GM21786 (cell line): Measurements from ENCODE around the gene MOV10L1.

ENCODE experiments used
- ATAC-seq: cut with Tn5 transposase; IDR thresholded peaks from one replicate; pipeline ENCODE4 v1.9.1; 2021; ENCODE audit not compliant: unreplicated experiment

Gene MOV10L1

GRCh38 chr22:50101870-50102565 is 12.2 kb downstream of the MOV10L1 start:
- ATAC-seq, result no peak

GRCh38 chr22:50102946-50103345 is 13.1 kb downstream of the MOV10L1 start:
- no peak for ATAC-seq

- no peak for ATAC-seq
These were observed 14.3 kb downstream of the MOV10L1 start for GRCh38 chr22:50104141-50104544.

DNA sequence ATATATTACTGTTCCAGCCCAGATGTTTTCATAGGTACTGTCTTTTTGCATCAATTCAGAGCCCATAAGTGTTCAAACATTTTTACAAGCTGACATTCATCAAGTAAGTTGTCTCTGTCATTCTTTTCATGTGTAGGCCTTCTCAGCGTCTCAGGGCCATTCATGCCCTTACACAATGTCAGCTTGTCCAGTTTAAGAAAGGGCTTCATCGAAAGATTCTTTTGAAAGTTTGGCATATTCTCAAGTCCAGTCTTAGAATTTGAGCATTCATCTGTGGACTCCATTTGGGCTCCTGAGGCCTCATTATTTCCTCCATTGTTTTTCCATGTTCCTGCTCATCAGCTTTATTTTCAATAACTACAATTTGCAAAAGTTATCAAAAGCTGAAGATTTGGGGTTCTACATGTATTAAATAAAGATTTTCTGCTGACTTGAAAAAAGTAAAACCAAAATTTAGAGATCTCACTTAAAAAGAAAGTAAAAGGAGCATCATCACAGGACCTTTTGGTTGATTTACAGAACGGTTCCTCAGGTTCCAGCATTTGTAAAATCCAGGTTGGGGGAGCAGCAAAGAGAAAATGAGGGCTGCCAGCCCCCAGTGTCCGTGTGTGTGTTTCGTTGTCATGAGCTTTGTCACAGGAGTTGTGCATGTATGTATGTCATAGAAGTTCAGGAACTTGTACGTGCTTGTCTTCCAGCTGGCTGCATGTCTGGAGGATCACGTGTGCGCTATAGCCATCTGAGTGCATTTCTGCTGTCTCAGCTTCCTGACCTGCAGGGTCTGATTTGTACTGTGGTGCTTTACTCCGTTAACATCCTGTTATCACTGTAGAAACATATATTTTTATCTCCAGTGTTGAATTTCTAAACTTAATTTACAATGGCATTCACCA is 15.6 kb downstream of the MOV10L1 start:
- ATAC-seq, result no peak

DNA sequence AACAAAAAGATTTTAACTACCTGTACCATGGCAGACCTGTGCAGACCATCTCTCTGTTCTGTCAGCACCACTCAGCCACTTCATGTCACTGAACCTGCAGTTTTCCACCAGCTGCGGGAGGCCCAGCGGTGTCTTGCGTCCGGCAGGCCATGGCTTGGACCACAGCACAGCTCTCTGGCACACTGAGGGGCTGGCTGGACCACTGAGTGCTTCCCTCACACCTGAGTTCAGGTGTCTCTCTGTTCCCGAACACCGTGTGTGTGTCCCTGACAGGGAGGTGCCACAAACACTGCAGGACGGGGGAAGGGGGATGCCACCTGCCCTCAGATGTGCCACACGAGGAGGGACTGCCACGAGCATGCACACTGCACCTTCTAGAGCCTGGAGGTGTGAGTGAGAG is 17.7 kb downstream of the MOV10L1 start:
- no peak for ATAC-seq

- no peak for ATAC-seq
These were observed 21.2 kb downstream of the MOV10L1 start for GRCh38 chr22:50111056-50111455.

DNA sequence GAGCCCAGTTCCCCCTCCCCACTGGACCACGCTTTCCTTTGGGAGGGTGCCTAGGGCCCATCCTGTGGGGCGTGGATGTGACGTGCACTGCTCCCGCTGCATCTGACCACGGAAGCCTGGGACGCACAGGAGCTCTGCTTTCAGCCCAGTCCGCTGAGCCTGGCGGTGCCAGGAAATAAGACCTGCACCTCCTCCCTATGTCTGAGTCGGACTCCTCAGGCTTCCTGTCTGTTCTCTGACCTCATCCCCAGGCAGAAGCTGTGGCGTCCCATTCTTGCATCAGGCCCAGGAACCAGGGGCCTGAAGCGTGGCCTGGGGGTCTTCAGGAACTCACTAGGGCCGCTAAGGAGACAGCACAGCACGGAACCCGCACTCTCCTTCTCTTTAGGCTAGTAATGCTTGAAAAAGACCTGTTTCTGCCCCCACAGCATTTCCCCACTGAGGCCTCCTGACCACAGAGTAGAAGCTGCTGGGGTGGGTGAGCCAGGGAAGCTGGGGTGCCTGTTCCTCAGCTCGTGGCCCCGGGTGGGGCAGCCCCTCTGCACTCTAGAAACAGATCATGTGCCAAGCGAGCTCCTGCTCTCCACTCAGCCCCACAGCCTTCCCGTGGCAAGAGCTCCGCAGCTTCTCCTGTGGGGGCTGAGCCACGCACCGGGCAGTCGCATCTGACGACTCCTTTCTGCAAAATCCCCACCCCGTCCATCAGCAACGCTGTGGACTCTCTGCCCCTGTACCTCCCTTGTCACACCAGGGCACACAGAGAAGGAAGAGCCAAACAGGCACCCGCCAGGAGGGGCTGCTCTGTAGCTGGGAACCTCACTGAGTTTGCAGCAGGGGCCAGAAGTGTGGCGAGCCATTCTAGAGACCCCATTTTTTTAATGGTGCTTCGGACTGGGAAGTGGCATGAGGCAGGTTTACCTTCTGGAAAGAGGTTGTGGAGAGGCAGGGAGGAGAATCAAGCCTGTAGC is 22.6 kb downstream of the MOV10L1 start:
- ATAC-seq, result no peak

GRCh38 chr22:50114221-50115021 is 24.6 kb downstream of the MOV10L1 start:
- no peak for ATAC-seq

GRCh38 chr22:50115693-50116092 is 25.9 kb downstream of the MOV10L1 start:
- ATAC-seq, result no peak

DNA sequence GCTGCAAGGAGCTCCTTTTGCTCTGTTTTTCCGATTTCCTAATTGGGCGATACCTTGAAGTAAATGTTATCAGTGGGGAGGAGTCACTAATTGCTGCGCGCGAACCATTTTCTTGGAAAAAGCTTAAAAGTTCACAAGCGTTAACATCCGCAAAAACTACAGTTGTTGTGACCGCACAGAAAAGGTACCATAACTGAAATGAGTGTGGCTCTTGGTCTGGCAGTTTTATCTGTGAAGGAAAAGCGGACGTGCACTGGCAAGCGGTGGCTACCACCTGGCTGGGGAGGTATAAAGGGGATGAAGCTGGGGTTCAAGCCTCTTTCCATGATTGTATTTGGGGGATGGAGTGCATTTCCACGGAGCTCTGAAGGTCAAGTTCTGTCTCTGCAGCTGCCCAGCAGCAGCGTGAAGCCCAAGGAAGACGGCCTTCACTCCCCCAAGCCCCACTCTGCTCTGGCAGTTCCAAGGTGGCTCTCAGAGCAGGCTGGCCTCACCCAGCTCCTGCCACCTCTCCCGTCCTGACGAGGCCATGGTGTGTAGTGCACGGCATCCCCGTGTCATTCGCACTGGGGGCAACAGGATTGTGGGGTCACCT is 27.5 kb downstream of the MOV10L1 start:
- no peak for ATAC-seq

- no peak for ATAC-seq
These were observed 28.3 kb downstream of the MOV10L1 start for GRCh38 chr22:50118129-50118528.

DNA sequence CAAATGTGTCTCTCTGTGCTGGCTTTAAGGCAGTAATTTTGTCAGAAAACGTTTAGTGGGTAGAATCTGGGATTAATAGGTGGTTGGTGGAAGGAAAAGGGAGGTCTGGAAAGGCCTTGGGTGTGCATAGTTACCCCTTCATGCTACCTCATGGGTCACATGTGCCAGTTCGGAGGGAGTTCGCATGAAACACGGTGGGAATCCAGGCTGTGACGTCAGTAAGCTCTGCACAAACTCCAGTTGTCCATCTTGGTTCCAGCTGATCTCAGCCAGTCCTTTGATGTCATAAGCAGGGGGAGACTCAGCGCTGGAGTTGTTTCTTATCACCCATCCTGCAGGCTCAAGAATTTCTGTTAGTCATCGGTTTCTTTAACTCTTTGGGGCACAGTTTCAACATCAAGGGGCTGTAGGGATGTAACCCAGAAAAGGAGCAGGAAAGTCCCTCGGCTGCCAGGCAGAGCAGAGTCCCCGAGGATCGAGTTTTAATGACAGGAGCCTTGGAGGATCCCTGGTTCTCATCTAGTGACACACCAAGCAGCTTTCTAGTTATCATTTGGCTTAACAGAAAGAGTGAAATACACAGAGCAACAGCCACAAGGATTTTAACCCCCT is 28.9 kb downstream of the MOV10L1 start:
- ATAC-seq, result no peak

GRCh38 chr22:50119169-50119767 is 29.5 kb downstream of the MOV10L1 start:
- no peak for ATAC-seq

- no peak for ATAC-seq
These were observed 30.0 kb downstream of the MOV10L1 start for GRCh38 chr22:50119768-50120251.

DNA sequence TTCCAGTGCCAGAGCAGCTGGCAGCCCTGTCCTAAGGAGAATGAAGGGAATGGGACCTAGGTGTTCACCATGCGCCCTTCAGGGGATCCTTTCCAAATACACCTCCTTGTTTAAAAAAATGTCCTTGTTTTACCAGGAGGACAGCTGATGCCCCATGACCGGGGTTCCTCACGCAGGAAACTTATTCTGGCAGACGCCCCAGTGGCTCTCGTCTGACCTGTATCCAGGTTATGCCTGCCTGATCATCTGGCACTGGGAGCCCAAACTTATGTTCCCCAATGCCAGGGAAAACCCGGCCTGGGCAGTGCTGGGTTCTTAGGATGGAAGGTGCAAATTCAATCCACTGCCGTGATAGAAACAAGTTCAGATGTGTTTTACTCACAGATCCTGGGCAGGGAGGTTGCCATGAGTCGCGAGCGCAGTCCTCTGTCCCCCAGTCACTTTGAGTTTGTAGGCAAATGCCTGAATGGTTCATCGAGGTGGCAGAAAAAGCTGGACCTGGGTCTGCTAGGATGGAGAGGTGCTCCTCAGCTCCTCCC is 31.5 kb downstream of the MOV10L1 start:
- no peak for ATAC-seq

DNA sequence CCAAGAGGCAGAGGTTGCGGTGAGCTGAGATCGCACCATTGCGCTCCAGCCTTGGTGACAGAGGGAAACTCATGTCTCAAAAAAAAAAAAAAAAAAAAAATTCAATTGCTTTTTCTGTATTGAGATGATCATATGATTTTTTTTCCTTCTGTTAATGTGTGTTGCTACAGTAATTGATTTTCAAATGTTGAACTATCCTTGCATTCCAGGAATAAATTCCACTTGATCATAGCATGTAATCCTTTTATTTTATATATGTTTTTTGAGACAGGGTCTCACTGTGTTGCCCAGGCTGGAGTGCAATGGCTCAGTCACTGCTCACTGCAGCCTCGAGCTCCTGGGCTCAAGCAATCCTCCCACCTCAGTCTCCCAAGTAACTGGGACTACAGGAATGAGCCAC is 33.3 kb downstream of the MOV10L1 start:
- no peak for ATAC-seq

- ATAC-seq, result no peak
These were observed 35.2 kb downstream of the MOV10L1 start for GRCh38 chr22:50125029-50125428.

DNA sequence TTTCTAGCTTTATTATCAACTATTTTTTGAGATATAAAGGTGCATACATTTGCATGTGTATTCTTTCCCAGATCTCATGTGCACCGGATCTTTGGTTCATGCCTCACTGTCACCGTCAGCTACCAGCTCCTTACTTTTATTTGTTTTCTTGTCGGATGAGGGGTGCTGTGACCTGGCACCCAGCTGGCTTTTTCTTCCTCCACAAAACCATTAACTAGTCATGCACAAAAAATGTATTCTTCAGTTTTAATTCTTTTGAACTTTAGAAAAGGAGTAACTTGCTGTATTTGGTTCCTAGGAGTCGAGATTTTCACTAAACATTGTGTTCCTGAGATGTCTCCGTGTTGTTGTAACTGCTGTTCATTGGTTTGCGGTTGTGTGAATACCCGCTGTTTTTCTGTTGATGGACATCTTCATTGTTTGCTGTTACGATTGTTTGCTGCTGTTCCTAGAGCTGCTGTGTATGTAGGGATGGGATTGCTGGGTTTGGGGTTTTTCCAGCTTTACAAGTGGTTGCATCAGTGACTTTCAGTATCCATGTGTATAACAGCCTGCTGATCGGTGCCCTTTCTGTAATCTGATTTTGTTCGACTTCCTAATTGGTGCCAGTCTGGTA is 39.4 kb downstream of the MOV10L1 start:
- ATAC-seq, result no peak
